ENCODE results near the gene ASIC2.

The ASIC2 gene

GRCh38 chr17:33113276-33113990, 179.7 kb downstream of the ASIC2 start:
- DNase-seq (ENCODE audit: low read depth): no peak

- no peak for DNase-seq (ENCODE audit: low read depth)
These were observed 180.3 kb downstream of the ASIC2 start for GRCh38 chr17:33112763-33113162.

GRCh38 chr17:33109336-33110072, 183.6 kb downstream of the ASIC2 start:
- DNase-seq (ENCODE audit: low read depth): no peak

GRCh38 chr17:33106525-33107165, 186.4 kb downstream of the ASIC2 start:
- no peak for DNase-seq (ENCODE audit: low read depth)

- DNase-seq (ENCODE audit: low read depth): no peak
These were observed 187.2 kb downstream of the ASIC2 start for GRCh38 chr17:33105911-33106310.

GRCh38 chr17:33099906-33100305, 193.2 kb downstream of the ASIC2 start:
- DNase-seq (ENCODE audit: low read depth): no peak

- DNase-seq (ENCODE audit: low read depth): no peak
These were observed 193.8 kb downstream of the ASIC2 start for GRCh38 chr17:33099252-33099651.

- DNase-seq (ENCODE audit: low read depth): no peak
These were observed 195.7 kb downstream of the ASIC2 start for GRCh38 chr17:33097411-33097810.

- DNase-seq (ENCODE audit: low read depth): no peak
These were observed 196.9 kb downstream of the ASIC2 start for GRCh38 chr17:33096161-33096560.

GRCh38 chr17:33091271-33091670, 201.8 kb downstream of the ASIC2 start:
- DNase-seq (ENCODE audit: low read depth): no peak

- no peak for DNase-seq (ENCODE audit: low read depth)
These were observed 202.3 kb downstream of the ASIC2 start for GRCh38 chr17:33090806-33091205.

GRCh38 chr17:33086878-33087277, 206.2 kb downstream of the ASIC2 start:
- no peak for DNase-seq (ENCODE audit: low read depth)

GRCh38 chr17:33086041-33086440, 207.1 kb downstream of the ASIC2 start:
- DNase-seq (ENCODE audit: low read depth): no peak

GRCh38 chr17:33085256-33085655, 207.8 kb downstream of the ASIC2 start:
- DNase-seq (ENCODE audit: low read depth): no peak

- no peak for DNase-seq (ENCODE audit: low read depth)
These were observed 208.3 kb downstream of the ASIC2 start for GRCh38 chr17:33084755-33085154.

GRCh38 chr17:33082529-33083173, 210.4 kb downstream of the ASIC2 start:
- no peak for DNase-seq (ENCODE audit: low read depth)

GRCh38 chr17:33080091-33080490, 213.0 kb downstream of the ASIC2 start:
- no peak for DNase-seq (ENCODE audit: low read depth)

- DNase-seq (ENCODE audit: low read depth): no peak
These were observed 213.9 kb downstream of the ASIC2 start for GRCh38 chr17:33079201-33079600.

- no peak for DNase-seq (ENCODE audit: low read depth)
These were observed 216.1 kb downstream of the ASIC2 start for GRCh38 chr17:33076979-33077378.

GRCh38 chr17:33073416-33073815, 219.7 kb downstream of the ASIC2 start:
- no peak for DNase-seq (ENCODE audit: low read depth)

GRCh38 chr17:33072421-33073161, 220.5 kb downstream of the ASIC2 start:
- no peak for DNase-seq (ENCODE audit: low read depth)

- no peak for DNase-seq (ENCODE audit: low read depth)
These were observed 221.4 kb downstream of the ASIC2 start for GRCh38 chr17:33071656-33072055.

Measured in fibroblast of the conjunctiva (primary cell).